ENCODE data around the gene ZCCHC14. TPM values are rescaled to one million over a fixed set of nuclear protein-coding genes. Genes with fewer than 3 reads are reported as not detected.
A peak's percentile ranks its signal among the peaks of the same experiment; 100 is the strongest.

The ZCCHC14 gene
- total and polyA plus RNA-seq, 2 donors (not counting 1 experiment from before 2014, with no cell fraction given) = 0.70 to 4.4 TPM

DNA sequence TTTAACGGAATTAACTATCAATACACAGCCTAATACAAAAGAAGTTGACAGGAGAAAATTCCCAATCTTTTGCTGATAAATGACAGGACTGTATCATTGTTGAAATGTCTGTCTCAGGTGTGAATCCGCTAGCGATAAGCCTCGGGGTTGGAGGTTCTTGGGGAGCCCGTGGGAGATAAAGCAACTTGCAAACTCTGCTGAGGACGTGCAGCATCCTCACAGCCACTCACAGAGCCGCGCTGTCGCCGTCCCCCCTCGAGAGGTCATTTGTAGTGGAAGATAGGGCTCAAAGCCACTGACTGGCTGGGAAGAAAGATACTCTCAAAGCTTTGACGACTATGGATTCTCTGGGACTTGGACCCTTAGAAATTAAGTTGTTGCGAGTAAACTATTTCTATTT lies 83.7 kb downstream of the ZCCHC14 start:
- H3K9me3 Mint-ChIP-seq (ENCODE audit: insufficient read depth) = no peaks in the 10 kb centered on the region
- no peaks in the 10 kb centered on the region for H4K20me1 ChIP-seq (ENCODE audit: control insufficient read depth, insufficient read depth, low read length, poor library complexity, severe bottlenecking)
- ChIA-PET CTCF (no interaction called here), POLR2A (no interaction called here)
- H3K27ac Mint-ChIP-seq = no peak overlapping the region
- no peak overlapping the region for H3K27ac ChIP-seq (ENCODE audit: low read length in 2 of 2)
- H3K27me3 ChIP-seq (replicated peaks in 1 of 4; ENCODE audit: control extremely low read depth in 1 of 4, control insufficient read depth in 3 of 4, insufficient read depth in 4 of 4, low read length in 3 of 4) = no peaks in the 10 kb centered on the region
- H3K4me2 ChIP-seq (replicated peaks; ENCODE audit: low read depth, low read length, poor library complexity, severe bottlenecking) = no peak overlapping the region
- H3K9me3 ChIP-seq (ENCODE audit: control extremely low read depth in 1 of 3, control insufficient read depth in 2 of 3, insufficient read depth in 1 of 3, low read length in 2 of 3) = no peaks in the 10 kb centered on the region
- no peak overlapping the region for H2AFZ ChIP-seq (ENCODE audit: insufficient read depth, low read depth, low read length, poor library complexity, severe bottlenecking)
- H3K27me3 Mint-ChIP-seq = no peaks in the 10 kb centered on the region
- 95% methylated on average over 12 of the region's 13 CpGs for WGBS (ENCODE audit: insufficient coverage)
- H3K4me1 Mint-ChIP-seq = peaks cover 4% of the 10 kb centered on the region
- intact Hi-C loops (cut with micrococcal nuclease) = no loop called here
- H3K9ac ChIP-seq (ENCODE audit: low read length) = no peak overlapping the region
- no peak for TF ChIP-seq EZH2 (IDR thresholded peaks at IDR 0.05; ENCODE audit: borderline replicate concordance, insufficient read depth, low read depth, low read length, poor library complexity, severe bottlenecking)
- TF ChIP-seq, protein P1, sequence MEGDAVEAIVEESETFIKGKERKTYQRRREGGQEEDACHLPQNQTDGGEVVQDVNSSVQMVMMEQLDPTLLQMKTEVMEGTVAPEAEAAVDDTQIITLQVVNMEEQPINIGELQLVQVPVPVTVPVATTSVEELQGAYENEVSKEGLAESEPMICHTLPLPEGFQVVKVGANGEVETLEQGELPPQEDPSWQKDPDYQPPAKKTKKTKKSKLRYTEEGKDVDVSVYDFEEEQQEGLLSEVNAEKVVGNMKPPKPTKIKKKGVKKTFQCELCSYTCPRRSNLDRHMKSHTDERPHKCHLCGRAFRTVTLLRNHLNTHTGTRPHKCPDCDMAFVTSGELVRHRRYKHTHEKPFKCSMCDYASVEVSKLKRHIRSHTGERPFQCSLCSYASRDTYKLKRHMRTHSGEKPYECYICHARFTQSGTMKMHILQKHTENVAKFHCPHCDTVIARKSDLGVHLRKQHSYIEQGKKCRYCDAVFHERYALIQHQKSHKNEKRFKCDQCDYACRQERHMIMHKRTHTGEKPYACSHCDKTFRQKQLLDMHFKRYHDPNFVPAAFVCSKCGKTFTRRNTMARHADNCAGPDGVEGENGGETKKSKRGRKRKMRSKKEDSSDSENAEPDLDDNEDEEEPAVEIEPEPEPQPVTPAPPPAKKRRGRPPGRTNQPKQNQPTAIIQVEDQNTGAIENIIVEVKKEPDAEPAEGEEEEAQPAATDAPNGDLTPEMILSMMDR (IDR thresholded peaks at IDR 0.05) = no peak
- H3K79me2 ChIP-seq (ENCODE audit: control insufficient read depth, insufficient read depth, low read length) = no peaks in the 10 kb centered on the region
- ATAC-seq (ENCODE audit: low read depth) (no peak), DNase-seq (no peak)
- H3K4me3 Mint-ChIP-seq = no peak overlapping the region
- H3K4me1 ChIP-seq (ENCODE audit: control insufficient read depth in 2 of 2, insufficient read depth in 2 of 2, low read length in 2 of 2) = no peaks in the 10 kb centered on the region
- H3K4me3 ChIP-seq (ENCODE audit: control extremely low read depth in 1 of 5, extremely low read depth in 1 of 5, insufficient read depth in 1 of 5, low read depth in 2 of 5, low read length in 4 of 5) = no peak overlapping the region
- H3K36me3 ChIP-seq (replicated peaks in 1 of 2; ENCODE audit: control extremely low read depth in 1 of 2, control insufficient read depth in 1 of 2, extremely low read depth in 1 of 2, insufficient read depth in 2 of 2, low read length in 1 of 2) = peaks cover 7 to 16% of the 10 kb centered on the region in 2 experiments

DNA sequence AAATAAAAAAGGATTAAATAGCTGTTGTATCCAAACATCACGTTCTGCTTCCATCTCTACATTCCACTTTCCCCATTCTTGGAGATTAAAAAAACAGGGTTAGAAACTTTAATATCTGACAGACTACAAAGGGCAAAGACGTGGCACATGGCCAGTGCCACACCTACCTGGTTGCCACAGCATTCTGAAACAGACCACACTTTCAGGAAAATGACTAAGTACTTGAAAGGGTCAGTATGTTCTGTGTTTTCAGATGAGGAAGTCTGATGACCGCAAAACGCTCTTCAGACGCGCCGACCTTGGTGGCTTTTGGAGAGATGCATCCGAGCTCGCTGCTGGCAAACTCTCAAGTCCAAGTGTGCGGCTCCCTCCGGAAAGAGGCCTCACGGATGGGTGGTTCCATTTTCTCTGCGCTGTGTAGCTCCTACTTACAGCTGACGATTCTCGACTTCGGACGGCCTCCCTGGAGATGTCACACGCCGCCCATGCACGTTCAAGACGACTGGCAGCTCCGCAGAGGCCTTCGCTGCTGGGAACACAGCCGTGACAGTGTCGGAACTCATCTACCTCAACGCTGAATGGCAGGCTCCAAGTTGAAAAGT lies 85.2 kb downstream of the ZCCHC14 start:
- POLR2A ChIA-PET = no interaction called here
- H3K4me1 Mint-ChIP-seq = peaks cover 4% of the 10 kb centered on the region
- H3K27me3 Mint-ChIP-seq = no peaks in the 10 kb centered on the region
- 84% methylated on average over 23 of the region's 26 CpGs for WGBS (ENCODE audit: insufficient coverage)
- no peaks in the 10 kb centered on the region for H3K9me3 Mint-ChIP-seq (ENCODE audit: insufficient read depth)
- H3K4me1 ChIP-seq (ENCODE audit: control insufficient read depth in 2 of 2, insufficient read depth in 2 of 2, low read length in 2 of 2) = no peaks in the 10 kb centered on the region
- CTCF ChIA-PET = interaction anchor here (0.5 to 1.1 kb wide), 3 partner anchors 9 to 94 kb away, joined by 3 to 6 read pairs (median 4); no protein-coding TSS in a partner anchor
- peaks cover 13 to 27% of the 10 kb centered on the region in 2 experiments for H3K36me3 ChIP-seq (replicated peaks in 1 of 2; ENCODE audit: control extremely low read depth in 1 of 2, control insufficient read depth in 1 of 2, extremely low read depth in 1 of 2, insufficient read depth in 2 of 2, low read length in 1 of 2)
- no peak overlapping the region for H2AFZ ChIP-seq (ENCODE audit: insufficient read depth, low read depth, low read length, poor library complexity, severe bottlenecking)
- no peak overlapping the region for H3K27ac ChIP-seq (ENCODE audit: low read length in 2 of 2)
- TF ChIP-seq, protein P1 (IDR thresholded peaks at IDR 0.05) = no peak
- no peak for TF ChIP-seq EZH2 (IDR thresholded peaks at IDR 0.05; ENCODE audit: borderline replicate concordance, insufficient read depth, low read depth, low read length, poor library complexity, severe bottlenecking)
- ATAC-seq (ENCODE audit: low read depth) = peak; percentile 43
- H3K9me3 ChIP-seq (ENCODE audit: control extremely low read depth in 1 of 3, control insufficient read depth in 2 of 3, insufficient read depth in 1 of 3, low read length in 2 of 3) = no peaks in the 10 kb centered on the region
- peak overlapping the region; percentile 45 for H3K4me3 Mint-ChIP-seq
- intact Hi-C loops (cut with micrococcal nuclease) = no loop called here
- H3K27ac Mint-ChIP-seq = peak overlapping the region; percentile 26
- H3K79me2 ChIP-seq (ENCODE audit: control insufficient read depth, insufficient read depth, low read length) = no peaks in the 10 kb centered on the region
- no peak overlapping the region for H3K4me3 ChIP-seq (ENCODE audit: control extremely low read depth in 1 of 5, extremely low read depth in 1 of 5, insufficient read depth in 1 of 5, low read depth in 2 of 5, low read length in 4 of 5)
- H4K20me1 ChIP-seq (ENCODE audit: control insufficient read depth, insufficient read depth, low read length, poor library complexity, severe bottlenecking) = no peaks in the 10 kb centered on the region
- H3K9ac ChIP-seq (ENCODE audit: low read length) = no peak overlapping the region
- H3K27me3 ChIP-seq (replicated peaks in 1 of 4; ENCODE audit: control extremely low read depth in 1 of 4, control insufficient read depth in 3 of 4, insufficient read depth in 4 of 4, low read length in 3 of 4) = no peaks in the 10 kb centered on the region
- no peak overlapping the region for H3K4me2 ChIP-seq (replicated peaks; ENCODE audit: low read depth, low read length, poor library complexity, severe bottlenecking)
- peak; percentile 34 for DNase-seq

Data from B cell (primary cell).